ENCODE results near the gene NADSYN1. TPM values are rescaled to one million over a fixed set of nuclear protein-coding genes. Genes with fewer than 3 reads are reported as not detected.
"Not testable (repeated sequence)": the region's sequence is repeated elsewhere in the genome, so short reads cannot be mapped to it uniquely, and the experiment has no call there.

NADSYN1 gene
- total RNA-seq = 100 to 1,000 TPM; 107 to 111 TPM

GRCh38 chr11:71453037-71453917 lies at the start of gene NADSYN1:
Gene NADSYN1, plus strand, starts transcription at chr11:71453203. Its CDS starts 94 bp downstream, at chr11:71453297.
- DNase-seq = peak; percentile 95 to 97
- H3K4me3 Mint-ChIP-seq = peak within 1 kb of the TSS; percentile 85 to 92
- peaks cover 48% of the 10 kb centered on the region for H3K4me1 Mint-ChIP-seq (ENCODE audit: low read depth)
- H3K27ac Mint-ChIP-seq = peak within 1 kb of the TSS; percentile 87
- peak; percentile 72 to 77 for ATAC-seq (replicated peaks in 1 of 2)
- no peaks in the 10 kb centered on the region for H3K9me3 Mint-ChIP-seq
- no peaks in the 10 kb centered on the region for H3K27me3 Mint-ChIP-seq (ENCODE audit: low read depth)
- peaks cover 12% of the 10 kb centered on the region in 2 donors for H3K36me3 Mint-ChIP-seq (ENCODE audit: insufficient read depth in 2 of 2)

GRCh38 chr11:71404209-71404608 lies 48.8 kb upstream of the NADSYN1 start:
- DNase-seq (no peak), ATAC-seq (replicated peaks in 1 of 2) (no peak)
- H3K9me3 Mint-ChIP-seq = peaks cover 8 to 9% of the 10 kb centered on the region in 2 donors
- H3K4me1 Mint-ChIP-seq (ENCODE audit: low read depth) = no peaks in the 10 kb centered on the region
- H3K27ac Mint-ChIP-seq = no peak overlapping the region
- no peaks in the 10 kb centered on the region for H3K27me3 Mint-ChIP-seq (ENCODE audit: low read depth)
- no peak overlapping the region for H3K4me3 Mint-ChIP-seq
- peaks cover 0 to 2% of the 10 kb centered on the region in 2 donors for H3K36me3 Mint-ChIP-seq (ENCODE audit: insufficient read depth in 2 of 2)

- Mint-ChIP-seq H3K4me3 (no peak overlapping the region), H3K36me3 (ENCODE audit: insufficient read depth in 2 of 2) (peaks cover 2 to 3% of the 10 kb centered on the region in 2 donors), H3K27ac (no peak overlapping the region), H3K4me1 (ENCODE audit: low read depth) (no peaks in the 10 kb centered on the region), H3K27me3 (ENCODE audit: low read depth) (no peaks in the 10 kb centered on the region), H3K9me3 (peaks cover 8 to 14% of the 10 kb centered on the region in 2 donors)
- ATAC-seq (replicated peaks in 1 of 2) (no peak), DNase-seq (no peak)
Measured at GRCh38 chr11:71406681-71407080, 46.3 kb upstream of the NADSYN1 start.

- Mint-ChIP-seq H3K27me3 (ENCODE audit: low read depth) (no peaks in the 10 kb centered on the region), H3K4me1 (ENCODE audit: low read depth) (no peaks in the 10 kb centered on the region), H3K4me3 (no peak overlapping the region), H3K9me3 (peaks cover 8 to 14% of the 10 kb centered on the region in 2 donors), H3K36me3 (ENCODE audit: insufficient read depth in 2 of 2) (peaks cover 2 to 3% of the 10 kb centered on the region in 2 donors), H3K27ac (no peak overlapping the region)
- ATAC-seq (replicated peaks in 1 of 2) = no peak
- no peak for DNase-seq
Measured at GRCh38 chr11:71407356-71407755, 45.6 kb upstream of the NADSYN1 start.

GRCh38 chr11:71408826-71409225 lies 44.2 kb upstream of the NADSYN1 start:
- Mint-ChIP-seq H3K27me3 (ENCODE audit: low read depth) (no peaks in the 10 kb centered on the region), H3K36me3 (ENCODE audit: insufficient read depth in 2 of 2) (peaks cover 2 to 3% of the 10 kb centered on the region in 2 donors), H3K9me3 (peaks cover 4 to 8% of the 10 kb centered on the region in 2 donors), H3K4me1 (ENCODE audit: low read depth) (no peaks in the 10 kb centered on the region), H3K4me3 (no peak overlapping the region), H3K27ac (no peak overlapping the region)
- no peak for ATAC-seq (replicated peaks in 1 of 2)
- no peak for DNase-seq

- Mint-ChIP-seq H3K36me3 (ENCODE audit: insufficient read depth in 2 of 2) (peaks cover 0 to 3% of the 10 kb centered on the region in 2 donors), H3K9me3 (peaks cover 0 to 7% of the 10 kb centered on the region in 2 donors), H3K4me3 (no peak overlapping the region), H3K27me3 (ENCODE audit: low read depth) (peaks cover 10% of the 10 kb centered on the region), H3K27ac (no peak overlapping the region), H3K4me1 (ENCODE audit: low read depth) (no peaks in the 10 kb centered on the region)
- no peak for DNase-seq
- ATAC-seq (replicated peaks in 1 of 2) = no peak
Measured at GRCh38 chr11:71410363-71410966, 42.5 kb upstream of the NADSYN1 start.

GRCh38 chr11:71414645-71415044 lies 38.4 kb upstream of the NADSYN1 start:
- no peak for ATAC-seq (replicated peaks in 1 of 2)
- Mint-ChIP-seq H3K4me1 (ENCODE audit: low read depth) (no peaks in the 10 kb centered on the region), H3K9me3 (peaks cover 0 to 7% of the 10 kb centered on the region in 2 donors), H3K36me3 (ENCODE audit: insufficient read depth in 2 of 2) (peaks cover 0 to 3% of the 10 kb centered on the region in 2 donors), H3K4me3 (no peak overlapping the region), H3K27me3 (ENCODE audit: low read depth) (peaks cover 10% of the 10 kb centered on the region), H3K27ac (no peak overlapping the region)
- no peak for DNase-seq

- H3K4me1 Mint-ChIP-seq (ENCODE audit: low read depth) = no peaks in the 10 kb centered on the region
- ATAC-seq (replicated peaks in 1 of 2) = no peak
- H3K9me3 Mint-ChIP-seq = peaks cover 0 to 1% of the 10 kb centered on the region in 2 donors
Measured at GRCh38 chr11:71418643-71419042, 34.4 kb upstream of the NADSYN1 start.

GRCh38 chr11:71420455-71421241 lies 32.4 kb upstream of the NADSYN1 start:
- H3K4me1 Mint-ChIP-seq (ENCODE audit: low read depth) = peaks cover under 1% of the 10 kb centered on the region
- DNase-seq = peak in 1 of 2 donors; percentile 20

More at GRCh38 chr11:71418643-71419042, 34.4 kb upstream of the NADSYN1 start:
- Mint-ChIP-seq H3K27ac (no peak overlapping the region), H3K4me3 (no peak overlapping the region), H3K36me3 (ENCODE audit: insufficient read depth in 2 of 2) (no peaks in the 10 kb centered on the region), H3K27me3 (ENCODE audit: low read depth) (peaks cover 10% of the 10 kb centered on the region)
- DNase-seq = no peak

GRCh38 chr11:71421392-71421950 lies 31.5 kb upstream of the NADSYN1 start:
- H3K4me1 Mint-ChIP-seq (ENCODE audit: low read depth) = peaks cover 9% of the 10 kb centered on the region
- H3K27ac Mint-ChIP-seq = no peak overlapping the region
- no peak for DNase-seq
- H3K9me3 Mint-ChIP-seq = no peaks in the 10 kb centered on the region
- no peaks in the 10 kb centered on the region for H3K27me3 Mint-ChIP-seq (ENCODE audit: low read depth)
- ATAC-seq (replicated peaks in 1 of 2) = no peak
- no peaks in the 10 kb centered on the region for H3K36me3 Mint-ChIP-seq (ENCODE audit: insufficient read depth in 2 of 2)
- no peak overlapping the region for H3K4me3 Mint-ChIP-seq

More at GRCh38 chr11:71420455-71421241, 32.4 kb upstream of the NADSYN1 start:
- Mint-ChIP-seq H3K36me3 (ENCODE audit: insufficient read depth in 2 of 2) (no peaks in the 10 kb centered on the region), H3K27ac (no peak overlapping the region), H3K4me3 (no peak overlapping the region), H3K9me3 (no peaks in the 10 kb centered on the region), H3K27me3 (ENCODE audit: low read depth) (no peaks in the 10 kb centered on the region)
- no peak for ATAC-seq (replicated peaks in 1 of 2)

- not testable (repeated sequence) for H3K9me3 Mint-ChIP-seq; H3K36me3 Mint-ChIP-seq (ENCODE audit: insufficient read depth in 2 of 2); H3K27ac Mint-ChIP-seq; ATAC-seq (replicated peaks in 1 of 2); DNase-seq; H3K27me3 Mint-ChIP-seq (ENCODE audit: low read depth); H3K4me3 Mint-ChIP-seq
- H3K4me1 Mint-ChIP-seq (ENCODE audit: low read depth) = peaks cover 12% of the 10 kb centered on the region
Measured at GRCh38 chr11:71422318-71422717, 30.7 kb upstream of the NADSYN1 start.

GRCh38 chr11:71423181-71423790 lies 29.7 kb upstream of the NADSYN1 start:
- Mint-ChIP-seq H3K27ac (no peak overlapping the region), H3K4me3 (no peak overlapping the region), H3K27me3 (ENCODE audit: low read depth) (no peaks in the 10 kb centered on the region), H3K4me1 (ENCODE audit: low read depth) (peaks cover 12% of the 10 kb centered on the region), H3K36me3 (ENCODE audit: insufficient read depth in 2 of 2) (no peaks in the 10 kb centered on the region), H3K9me3 (no peaks in the 10 kb centered on the region)
- ATAC-seq (replicated peaks in 1 of 2) (no peak), DNase-seq (no peak)

All from activated T-cell treated with anti-CD3 and anti-CD28 coated beads, Interleukin-2, amount 50 U/mL, for 72 hours (primary cell).